H1 (cell line): ENCODE results near the gene LCE1D. TPM values are rescaled to one million over a fixed set of nuclear protein-coding genes. Genes with fewer than 3 reads are reported as not detected.

Experiments used
- EP300 ChIP-seq, 2 experiments: IDR thresholded peaks; 1 replicate in 1 of 2; 2 replicates in 1 of 2; pipeline ENCODE4 v1.6.1; 2011 to 2012; ENCODE audit warnings: low read depth in 2 of 2, low read length in 2 of 2, mild to moderate bottlenecking in 2 of 2, borderline replicate concordance in 1 of 2, inconsistent platforms in 1 of 2, moderate library complexity in 1 of 2
- FOSL1 ChIP-seq: IDR thresholded peaks from 2 replicates; pipeline ENCODE4 v1.6.1; 2011; ENCODE audit warnings: mild to moderate bottlenecking, low read depth, low read length, moderate library complexity; ENCODE audit not compliant: insufficient read depth
- SP1 ChIP-seq: IDR thresholded peaks from 2 replicates; pipeline ENCODE4 v1.6.1; 2011; ENCODE audit warnings: low read depth, low read length
- TBP ChIP-seq: IDR thresholded peaks from 2 replicates; pipeline ENCODE4 v1.6.1; 2011; ENCODE audit warnings: low read depth, low read length, improper control_type of control experiment
- polyA plus RNA-seq, 7 experiments: library from polyadenylated mRNA; depleted of rRNA in 3 of 7; stranded (reverse) in 5 of 7; unstranded in 2 of 7; fragments of >200 nt in 5 of 7; fragments of 200-250 nt in 2 of 7; gene quantifications; 1 replicate in 5 of 7; 2 replicates in 1 of 7; 4 replicates in 1 of 7; pipeline versions ENCODE4 v1.2.1 to v1.2.3, GENCODE V29; 2011 to 2013; ENCODE audit warnings: missing spikeins in 2 of 7, mixed read lengths in 2 of 7
- total RNA-seq: library from RNA; stranded (reverse); fragmentation: NEBNext Ultra II Directional; extraction: Animal tissue kit (Norgen Biotek cat#: 25700); gene quantifications from 2 replicates; pipeline ENCODE4 v1.2.1, GENCODE V29; 2021

LCE1D gene
- total and polyA plus RNA-seq, 2 of the 8 experiments (the other 6 are each of a cell fraction or from before 2014, with no cell fraction given): not detected

DNA sequence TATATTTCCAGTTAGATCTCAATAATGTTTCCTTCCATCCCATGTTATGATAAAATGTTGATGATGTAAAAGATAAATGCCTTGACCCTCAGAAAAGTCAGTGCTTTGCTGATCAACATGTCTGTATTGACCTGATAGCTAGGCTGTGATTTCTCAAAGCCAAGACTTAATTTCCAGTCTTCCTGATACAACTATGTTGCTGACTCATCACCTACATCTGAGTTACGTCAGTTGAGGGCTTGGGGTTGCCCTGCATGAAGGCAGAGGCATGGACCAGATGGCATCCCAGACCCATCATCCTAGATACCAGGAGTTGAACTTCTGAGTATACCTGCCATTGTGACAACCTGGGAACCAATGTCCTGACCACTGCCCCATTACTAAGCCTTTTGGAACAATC, 4.8 kb downstream of the LCE1D start (continued):
- TF ChIP-seq EP300 (IDR thresholded peaks at IDR 0.05; ENCODE audit: borderline replicate concordance in 1 of 2, low read depth in 2 of 2, low read length in 2 of 2) (no peak), SP1 (no peak), FOSL1 (no peak), TBP (no peak)
